Measurements from ENCODE around the gene MAX. TPM values are rescaled to one million over a fixed set of nuclear protein-coding genes. Genes with fewer than 3 reads are reported as not detected.

The MAX gene
- total RNA-seq, 4 donors from 2014 or later = 27.5 to 50.0 (median 37.2) TPM

- in situ Hi-C loops (cut with MboI; ENCODE audit: low sequenced_read_pairs in 4 of 4) = loop anchor here in 1 of 4 donors (10.0 kb wide), 1 partner anchor 117 kb away; the partner anchor contains the start of gene FNTB
- DNase-seq = peak in 1 of 2 donors; percentile 27
- TF ChIP-seq POLR2A (IDR thresholded peaks at IDR 0.05) (no peak), CTCF (IDR thresholded peaks at IDR 0.05 in 4 of 5, conservative IDR thresholded peaks at IDR 0.05 in 1 of 5) (no peak)
- peaks cover 45% of the 10 kb centered on the region in 2 donors for H3K4me1 ChIP-seq
- H3K27me3 ChIP-seq = no peaks in the 10 kb centered on the region
- intact Hi-C loops (cut with DNase I; ENCODE audit: low total_unique reads) = loop anchor here (1.0 to 10.0 kb wide), 3 partner anchors 116 to 310 kb away; partner anchors contain the start of genes FNTB and FUT8
- peak overlapping the region; percentile 85 to 98 (median 95) for H3K4me3 ChIP-seq
- no peaks in the 10 kb centered on the region for H3K9me3 ChIP-seq
- H3K36me3 ChIP-seq = no peaks in the 10 kb centered on the region
- peak; percentile 38 to 48 for ATAC-seq
- peak overlapping the region; percentile 96 to 98 (median 98) for H3K27ac ChIP-seq
Measured at GRCh38 chr14:65101631-65102440, 481 bp downstream of the MAX start.

- no peaks in the 10 kb centered on the region for H3K9me3 ChIP-seq
- ATAC-seq = no peak
- peak overlapping the region; percentile 96 to 98 (median 98) for H3K27ac ChIP-seq
- in situ Hi-C loops (cut with MboI; ENCODE audit: low sequenced_read_pairs in 4 of 4) = loop anchor here in 1 of 4 donors (10.0 kb wide), 1 partner anchor 116 kb away; the partner anchor contains the start of gene FNTB
- intact Hi-C loops (cut with DNase I; ENCODE audit: low total_unique reads) = loop anchor here (5.0 to 10.0 kb wide), 2 partner anchors 264 to 311 kb away; partner anchors contain the start of gene FUT8
- H3K36me3 ChIP-seq = no peaks in the 10 kb centered on the region
- no peaks in the 10 kb centered on the region for H3K27me3 ChIP-seq
- TF ChIP-seq CTCF (IDR thresholded peaks at IDR 0.05 in 4 of 5, conservative IDR thresholded peaks at IDR 0.05 in 1 of 5) = no peak
- no peak for TF ChIP-seq POLR2A (IDR thresholded peaks at IDR 0.05)
- no peak for DNase-seq
- H3K4me3 ChIP-seq = peak overlapping the region; percentile 85 to 98 (median 95)
- peaks cover 53% of the 10 kb centered on the region in 2 donors for H3K4me1 ChIP-seq
Measured at GRCh38 chr14:65100922-65101541, 1.3 kb downstream of the MAX start.

- DNase-seq = no peak
- Histone ChIP-seq H3K4me3 (peak overlapping the region in 2 of 4 donors; percentile 10 to 12), H3K27me3 (no peaks in the 10 kb centered on the region), H3K36me3 (peaks cover 0 to 7% of the 10 kb centered on the region in 2 donors), H3K4me1 (peaks cover 77% of the 10 kb centered on the region in 2 donors), H3K27ac (peak overlapping the region; percentile 34 to 98 (median 60)), H3K9me3 (no peaks in the 10 kb centered on the region)
- ATAC-seq = no peak
- TF ChIP-seq POLR2A (IDR thresholded peaks at IDR 0.05) (no peak), CTCF (IDR thresholded peaks at IDR 0.05 in 4 of 5, conservative IDR thresholded peaks at IDR 0.05 in 1 of 5) (no peak)
- intact Hi-C loops (cut with DNase I; ENCODE audit: low total_unique reads) = no loop called here
- in situ Hi-C loops (cut with MboI; ENCODE audit: low sequenced_read_pairs in 4 of 4) = no loop called here
Measured at GRCh38 chr14:65098586-65098985, 3.7 kb downstream of the MAX start.

- Histone ChIP-seq H3K4me1 (peaks cover 84 to 97% of the 10 kb centered on the region in 2 donors), H3K36me3 (peaks cover 0 to 28% of the 10 kb centered on the region in 2 donors), H3K27ac (peak overlapping the region; percentile 59 to 98 (median 80)), H3K4me3 (no peak overlapping the region), H3K9me3 (no peaks in the 10 kb centered on the region), H3K27me3 (no peaks in the 10 kb centered on the region)
- TF ChIP-seq CTCF (IDR thresholded peaks at IDR 0.05 in 4 of 5, conservative IDR thresholded peaks at IDR 0.05 in 1 of 5) = no peak
- TF ChIP-seq POLR2A (IDR thresholded peaks at IDR 0.05) = no peak
- in situ Hi-C loops (cut with MboI; ENCODE audit: low sequenced_read_pairs in 4 of 4) = no loop called here
- ATAC-seq = peak in 1 of 2 donors; percentile 23
- intact Hi-C loops (cut with DNase I; ENCODE audit: low total_unique reads) = no loop called here
- no peak for DNase-seq
Measured at GRCh38 chr14:65096323-65097089, 5.8 kb downstream of the MAX start.

Measured in gastrocnemius medialis (tissue), 4 donors.